Loucy (cell line): ENCODE measurements around the gene ACTA2.

Source experiments
- EZH2phosphoT487 ChIP-seq: fragments of 200-600 bp; IDR thresholded peaks from 2 replicates; pipeline ENCODE4 v1.6.1; 2018; ENCODE audit warnings: antibody characterized with exemption, mild to moderate bottlenecking, moderate library complexity, borderline replicate concordance
- TF ChIP-seq, protein P1 (sequence below): fragments of 200-600 bp; sonication (generic); conservative IDR thresholded peaks from 2 replicates; pipeline ENCODE4 v1.5.1; 2014; ENCODE audit warnings: mild to moderate bottlenecking, antibody characterized with exemption, low read length

DNA sequence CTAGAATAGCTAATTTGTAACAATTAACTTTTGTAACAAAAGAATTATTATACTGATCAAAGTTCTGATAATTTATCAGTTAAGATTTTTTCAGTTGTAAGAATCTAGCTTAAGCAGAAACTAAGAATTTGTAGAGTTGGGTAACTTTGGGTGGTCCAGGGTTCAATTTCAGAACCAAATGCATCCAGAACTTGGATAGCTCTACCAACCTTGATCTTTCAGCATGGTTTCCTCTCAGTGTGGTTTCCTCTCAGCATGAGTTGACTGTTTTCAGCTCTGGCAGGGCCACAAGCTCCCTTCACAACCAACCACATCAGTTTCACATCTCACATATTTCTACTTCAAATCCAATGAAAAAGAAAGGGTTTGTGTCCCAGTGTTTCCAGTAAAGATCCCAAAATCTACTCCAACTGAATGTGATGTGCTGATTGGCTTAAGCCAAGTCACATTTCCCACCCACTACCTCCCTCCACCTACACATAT, 34.7 kb upstream of the ACTA2 start:
- TF ChIP-seq, protein P1, sequence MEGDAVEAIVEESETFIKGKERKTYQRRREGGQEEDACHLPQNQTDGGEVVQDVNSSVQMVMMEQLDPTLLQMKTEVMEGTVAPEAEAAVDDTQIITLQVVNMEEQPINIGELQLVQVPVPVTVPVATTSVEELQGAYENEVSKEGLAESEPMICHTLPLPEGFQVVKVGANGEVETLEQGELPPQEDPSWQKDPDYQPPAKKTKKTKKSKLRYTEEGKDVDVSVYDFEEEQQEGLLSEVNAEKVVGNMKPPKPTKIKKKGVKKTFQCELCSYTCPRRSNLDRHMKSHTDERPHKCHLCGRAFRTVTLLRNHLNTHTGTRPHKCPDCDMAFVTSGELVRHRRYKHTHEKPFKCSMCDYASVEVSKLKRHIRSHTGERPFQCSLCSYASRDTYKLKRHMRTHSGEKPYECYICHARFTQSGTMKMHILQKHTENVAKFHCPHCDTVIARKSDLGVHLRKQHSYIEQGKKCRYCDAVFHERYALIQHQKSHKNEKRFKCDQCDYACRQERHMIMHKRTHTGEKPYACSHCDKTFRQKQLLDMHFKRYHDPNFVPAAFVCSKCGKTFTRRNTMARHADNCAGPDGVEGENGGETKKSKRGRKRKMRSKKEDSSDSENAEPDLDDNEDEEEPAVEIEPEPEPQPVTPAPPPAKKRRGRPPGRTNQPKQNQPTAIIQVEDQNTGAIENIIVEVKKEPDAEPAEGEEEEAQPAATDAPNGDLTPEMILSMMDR = no peak; the same call in 1 of the 2 replicates
- no peak for TF ChIP-seq EZH2phosphoT487
